Daoy (cell line): ENCODE measurements around the gene PLPPR1. TPM values are rescaled to one million over a fixed set of nuclear protein-coding genes. Genes with fewer than 3 reads are reported as not detected.
"Not testable (repeated sequence)": the region's sequence is repeated elsewhere in the genome, so short reads cannot be mapped to it uniquely, and the experiment has no call there.

ENCODE experiments used
- DNase-seq: peaks from one replicate; pipeline ENCODE4 v3.0.0-alpha.2; 2015; ENCODE audit warnings: low read depth
- total RNA-seq: library from RNA; depleted of rRNA; stranded (reverse); fragments of >200 nt; shearing (Covaris generic); gene quantifications from 2 replicates; pipeline ENCODE4 v1.2.3, GENCODE V29; 2014

Gene PLPPR1
- total RNA-seq, 1 experiment from 2014 or later = not detected

- DNase-seq = no peak
These were observed 247.3 kb downstream of the PLPPR1 start for GRCh38 chr9:101275769-101276250.

- DNase-seq = not testable (repeated sequence)
These were observed 262.5 kb downstream of the PLPPR1 start for GRCh38 chr9:101291043-101291442.

GRCh38 chr9:101299901-101300300 lies 271.4 kb downstream of the PLPPR1 start:
- DNase-seq = no peak

GRCh38 chr9:101307051-101307450 lies 278.5 kb downstream of the PLPPR1 start:
- DNase-seq = no peak

GRCh38 chr9:101307524-101308213 lies 279.1 kb downstream of the PLPPR1 start:
- no peak for DNase-seq

GRCh38 chr9:101309139-101309538 lies 280.6 kb downstream of the PLPPR1 start:
- no peak for DNase-seq

GRCh38 chr9:101311191-101311590 lies 282.7 kb downstream of the PLPPR1 start:
- DNase-seq = no peak

- DNase-seq = peak; percentile 68
These were observed 283.4 kb downstream of the PLPPR1 start for GRCh38 chr9:101311758-101312420.

GRCh38 chr9:101312661-101313060 lies 284.1 kb downstream of the PLPPR1 start:
- DNase-seq = no peak

- no peak for DNase-seq
These were observed 286.6 kb downstream of the PLPPR1 start for GRCh38 chr9:101315112-101315450.

- no peak for DNase-seq
These were observed 289.2 kb downstream of the PLPPR1 start for GRCh38 chr9:101317735-101318134.

- DNase-seq = no peak
These were observed 294.6 kb downstream of the PLPPR1 start for GRCh38 chr9:101323129-101323528.

GRCh38 chr9:101324245-101324804 lies 295.8 kb downstream of the PLPPR1 start:
- no peak for DNase-seq

GRCh38 chr9:101325053-101325452 lies 296.5 kb downstream of the PLPPR1 start:
- DNase-seq = no peak

- no peak for DNase-seq
These were observed 297.5 kb downstream of the PLPPR1 start for GRCh38 chr9:101326035-101326434.

GRCh38 chr9:101326501-101326900 lies 298.0 kb downstream of the PLPPR1 start:
- DNase-seq = no peak

- DNase-seq = not testable (repeated sequence)
These were observed 298.9 kb downstream of the PLPPR1 start for GRCh38 chr9:101327422-101327909.

- DNase-seq = no peak
These were observed 303.8 kb downstream of the PLPPR1 start for GRCh38 chr9:101332362-101332761.

GRCh38 chr9:101333490-101333889 lies 305.0 kb downstream of the PLPPR1 start:
- no peak for DNase-seq

- peak; percentile 7 for DNase-seq
These were observed 305.6 kb downstream of the PLPPR1 start for GRCh38 chr9:101333926-101334702.

- DNase-seq = no peak
These were observed 307.6 kb downstream of the PLPPR1 start for GRCh38 chr9:101336091-101336490.

GRCh38 chr9:101337237-101337636 lies 308.7 kb downstream of the PLPPR1 start:
- no peak for DNase-seq
